GM18868 (cell line): ENCODE results near the gene ZNF383.
"Not testable (repeated sequence)": the region's sequence is repeated elsewhere in the genome, so short reads cannot be mapped to it uniquely, and the experiment has no call there.

Experiments
- ATAC-seq: cut with Tn5 transposase; IDR thresholded peaks from one replicate; pipeline ENCODE4 v1.9.1; 2021; ENCODE audit warnings: mild to moderate bottlenecking, moderate library complexity; ENCODE audit not compliant: unreplicated experiment

Gene ZNF383

DNA sequence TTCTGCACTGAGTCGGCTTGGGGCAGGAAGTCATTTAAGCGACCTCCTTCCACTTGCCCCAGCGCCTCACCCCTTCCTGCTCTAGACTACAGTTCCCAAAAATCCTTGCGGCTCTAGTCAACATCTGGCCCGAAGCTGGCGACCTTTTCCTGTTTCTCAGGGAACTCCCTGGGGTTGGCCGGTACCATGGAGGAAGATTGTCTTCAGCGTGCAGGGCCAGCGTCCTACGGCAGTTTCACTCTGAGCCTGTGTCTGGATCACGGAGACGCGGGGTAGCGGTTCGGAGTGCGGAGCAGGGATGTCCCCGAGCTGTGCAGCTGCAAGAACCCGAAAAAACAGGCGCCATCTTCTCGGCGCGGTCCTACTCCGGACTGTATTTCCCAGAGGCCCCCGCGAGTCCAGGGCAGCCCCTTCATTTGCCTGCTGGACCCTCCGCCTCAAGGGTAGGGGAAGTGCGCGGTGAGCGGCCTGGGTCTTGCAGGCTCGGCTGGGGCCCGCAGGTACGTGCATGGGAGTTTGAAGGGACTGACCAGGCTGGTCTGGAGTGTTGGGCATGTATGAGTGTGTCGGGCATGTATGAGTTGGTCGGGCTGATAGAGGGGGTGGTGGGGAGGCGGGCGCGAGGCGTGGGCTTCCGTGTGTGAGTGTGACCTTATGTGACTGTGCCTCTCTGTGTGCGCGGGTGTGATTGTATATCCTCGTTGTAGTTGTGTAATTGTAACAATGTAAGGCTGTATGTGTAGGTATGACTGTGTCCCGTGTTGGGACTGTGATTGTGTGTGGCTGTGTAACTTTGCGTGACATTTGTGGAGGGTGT, at the start of gene ZNF383:
TSS of gene ZNF383 (plus strand) at position 440 of the 817 bp plus-strand sequence. CDS start 12,240 bp downstream, outside the sequence.
- ATAC-seq, result peak; percentile 88

GRCh38 chr19:37172368-37173366, 45.3 kb upstream of the ZNF383 start, which contains the start of gene ZNF585A:
TSS of gene ZNF585A (minus strand) at chr19:37172695. CDS start at chr19:37169910, 2,785 bp downstream.
- ATAC-seq, result peak; percentile 99

- ATAC-seq, result not testable (repeated sequence)
These were observed 31.9 kb upstream of the ZNF383 start for GRCh38 chr19:37186071-37186470.

GRCh38 chr19:37195248-37195647, 22.8 kb upstream of the ZNF383 start:
- ATAC-seq, result not testable (repeated sequence)

DNA sequence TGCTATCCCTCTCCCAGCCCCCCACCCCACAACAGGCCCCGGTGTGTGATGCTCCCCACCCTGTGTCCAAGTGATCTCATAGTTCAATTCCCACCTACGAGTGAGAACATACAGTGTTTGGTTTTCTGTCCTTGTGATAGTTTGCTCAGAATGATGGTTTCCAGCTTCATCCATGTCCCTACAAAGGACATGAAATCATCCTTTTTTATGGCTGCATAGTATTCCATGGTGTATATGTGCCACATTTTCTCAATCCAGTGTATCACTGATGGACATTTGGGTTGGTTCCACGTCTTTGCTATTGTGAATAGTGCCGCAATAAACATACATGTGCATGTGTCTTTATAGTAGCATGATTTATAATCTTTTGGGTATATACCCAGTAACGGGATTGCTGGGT, 20.9 kb upstream of the ZNF383 start:
- ATAC-seq, result not testable (repeated sequence)

- no peak for ATAC-seq
These were observed 20.2 kb upstream of the ZNF383 start for GRCh38 chr19:37197768-37198167.

- no peak for ATAC-seq
These were observed 587 bp upstream of the ZNF383 start for GRCh38 chr19:37217480-37217774.

DNA sequence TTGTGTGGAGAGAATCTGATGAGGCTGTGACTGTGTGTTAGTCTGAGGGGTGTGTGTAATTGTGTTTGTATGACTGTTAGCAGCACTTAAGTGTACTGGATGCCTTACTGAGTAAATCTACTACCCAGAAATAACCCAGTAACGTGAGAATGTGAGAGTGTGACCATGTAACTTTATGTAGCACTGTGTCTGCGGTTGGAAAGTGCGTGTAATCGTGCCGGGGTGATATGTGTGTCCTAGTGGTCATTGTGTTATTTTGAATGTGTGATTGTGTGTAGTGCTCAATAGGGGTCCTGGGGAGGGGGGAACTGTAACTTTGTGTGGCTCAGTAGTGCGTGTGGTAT, 550 bp downstream of the ZNF383 start:
- ATAC-seq, result no peak

GRCh38 chr19:37220383-37220782, 2.4 kb downstream of the ZNF383 start:
- no peak for ATAC-seq

DNA sequence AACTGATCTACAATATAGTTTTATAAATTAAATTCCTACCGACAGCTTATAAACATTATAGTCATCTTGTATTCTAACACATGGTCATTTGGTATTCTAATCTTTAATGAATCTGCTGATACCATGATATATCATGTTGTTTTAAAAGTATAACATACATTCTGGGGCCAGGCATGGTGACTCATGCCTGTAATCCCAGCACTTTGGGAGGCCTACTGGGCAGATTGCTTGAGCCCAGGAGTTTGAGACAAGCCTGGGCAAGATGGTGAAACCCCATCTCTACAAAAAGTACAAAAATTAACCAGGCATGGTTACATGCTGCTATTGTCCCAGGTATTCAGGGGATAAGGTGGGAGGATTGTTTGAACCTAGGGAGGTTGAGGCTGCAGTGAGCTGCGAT, 3.1 kb downstream of the ZNF383 start:
- no peak for ATAC-seq

DNA sequence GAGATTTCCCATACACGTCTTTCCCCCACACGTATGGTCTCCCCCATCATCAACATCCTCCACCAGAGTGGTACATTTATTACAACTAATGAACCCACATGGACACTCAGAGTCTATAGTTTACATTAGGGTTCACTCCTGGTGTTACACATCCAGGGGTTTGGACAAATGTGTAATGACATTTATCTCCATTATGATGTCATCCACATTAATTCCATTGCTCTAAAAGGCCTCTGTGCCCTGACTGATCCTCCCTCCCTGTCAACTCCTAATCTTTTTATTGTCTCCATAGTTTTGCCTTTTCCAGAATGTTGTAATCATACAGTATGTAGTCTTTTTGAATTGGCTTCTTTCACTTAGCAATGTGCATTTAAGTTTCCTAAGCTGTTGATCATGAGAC, 8.2 kb downstream of the ZNF383 start:
- ATAC-seq, result no peak

DNA sequence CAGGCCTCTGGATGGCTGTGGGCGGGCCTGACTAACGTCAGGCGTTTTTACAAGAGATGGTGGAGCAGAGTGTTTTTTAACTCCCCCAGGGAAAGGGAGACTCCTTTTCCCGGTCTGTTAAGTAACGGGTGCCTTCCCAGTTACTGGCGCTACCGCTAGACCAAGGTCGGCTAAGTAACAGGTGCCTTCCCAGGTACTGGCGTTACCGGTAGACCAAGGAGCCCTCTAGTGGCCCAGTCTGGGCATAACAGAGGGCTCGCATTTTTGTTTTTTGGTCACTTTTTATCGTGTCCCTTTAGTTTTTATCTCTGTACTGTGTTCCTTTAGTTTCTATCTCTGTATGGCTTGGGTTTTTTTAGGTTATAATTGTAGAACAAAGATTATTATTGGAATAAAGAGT, 10.0 kb downstream of the ZNF383 start:
- ATAC-seq, result no peak

DNA sequence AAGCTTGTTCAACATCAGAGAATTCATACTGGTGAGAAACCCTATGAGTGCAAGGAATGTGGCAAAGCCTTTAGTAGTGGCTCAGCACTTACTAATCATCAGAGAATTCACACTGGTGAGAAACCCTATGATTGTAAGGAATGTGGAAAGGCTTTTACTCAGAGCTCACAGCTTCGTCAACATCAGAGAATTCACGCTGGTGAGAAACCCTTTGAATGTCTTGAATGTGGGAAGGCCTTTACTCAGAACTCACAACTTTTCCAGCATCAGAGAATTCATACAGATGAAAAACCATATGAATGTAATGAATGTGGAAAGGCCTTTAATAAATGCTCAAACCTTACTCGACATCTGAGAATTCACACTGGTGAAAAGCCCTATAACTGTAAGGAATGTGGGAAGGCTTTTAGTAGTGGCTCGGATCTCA, 25.2 kb downstream of the ZNF383 start:
- no peak for ATAC-seq

DNA sequence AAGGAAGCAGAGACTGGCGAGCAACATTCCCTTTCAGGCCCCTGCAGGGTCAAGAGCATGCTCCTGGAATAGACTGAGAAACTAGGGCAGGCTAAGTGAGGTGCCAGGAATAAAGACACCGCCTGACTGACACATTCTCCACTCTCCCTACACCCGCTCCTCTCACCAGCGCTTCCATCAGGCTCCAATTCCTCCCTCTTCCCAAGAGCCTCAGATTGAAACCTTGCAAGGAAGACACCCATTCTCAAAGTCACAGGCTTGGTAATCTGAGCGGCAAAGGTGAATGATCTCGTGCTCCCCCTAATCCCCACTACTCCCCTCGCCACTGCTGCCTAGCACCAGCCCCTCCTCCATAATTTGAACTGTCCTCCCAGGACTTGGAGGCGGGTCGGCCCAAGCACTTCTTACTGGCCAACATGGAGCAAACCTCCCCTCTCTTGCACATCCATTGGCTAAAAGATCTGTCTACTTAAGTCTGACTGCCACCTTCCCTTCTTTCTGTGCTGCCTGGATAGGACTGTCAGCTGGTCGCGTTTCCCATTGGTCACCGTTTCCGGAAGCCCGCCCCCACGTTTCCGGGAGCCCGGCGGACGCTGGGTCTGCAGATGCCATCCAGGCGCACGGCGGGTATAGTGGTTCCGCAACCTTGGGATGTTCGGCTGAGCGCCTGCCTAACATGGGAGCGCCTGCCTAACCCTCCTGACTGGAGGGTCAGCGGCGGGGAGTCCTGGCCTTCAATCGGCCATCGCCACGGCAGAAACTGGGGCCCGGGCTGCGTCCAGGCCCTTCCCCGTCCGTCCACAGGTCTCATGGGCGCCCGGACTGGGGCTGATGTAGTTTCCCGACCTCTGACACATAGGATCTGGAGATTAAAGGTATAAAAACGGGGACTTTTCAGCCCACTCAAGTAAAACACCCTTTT, 33.6 kb downstream of the ZNF383 start:
- no peak for ATAC-seq

GRCh38 chr19:37263028-37263427, 45.0 kb downstream of the ZNF383 start:
- ATAC-seq, result not testable (repeated sequence)

- ATAC-seq, result not testable (repeated sequence)
These were observed 49.0 kb downstream of the ZNF383 start for GRCh38 chr19:37267005-37267404.

DNA sequence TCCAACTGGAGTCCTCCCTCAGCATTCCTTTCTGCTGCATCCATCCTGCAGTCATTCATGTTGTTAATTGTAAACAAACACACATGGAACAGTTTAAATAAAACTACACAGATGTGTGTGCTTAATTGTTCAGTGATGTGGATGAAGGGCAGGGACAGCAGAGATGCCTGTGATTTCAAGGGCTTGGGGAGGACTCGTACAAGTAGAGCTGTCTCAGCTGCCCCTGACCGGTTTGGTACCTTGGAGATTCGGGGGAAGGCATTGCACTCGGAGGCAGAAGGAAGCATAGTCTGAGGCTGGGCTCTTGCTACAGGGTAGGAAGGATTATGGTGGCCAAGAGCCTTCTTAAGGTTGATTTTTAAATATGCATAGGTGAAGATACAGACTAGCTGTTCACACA, 49.7 kb downstream of the ZNF383 start:
- ATAC-seq, result not testable (repeated sequence)

DNA sequence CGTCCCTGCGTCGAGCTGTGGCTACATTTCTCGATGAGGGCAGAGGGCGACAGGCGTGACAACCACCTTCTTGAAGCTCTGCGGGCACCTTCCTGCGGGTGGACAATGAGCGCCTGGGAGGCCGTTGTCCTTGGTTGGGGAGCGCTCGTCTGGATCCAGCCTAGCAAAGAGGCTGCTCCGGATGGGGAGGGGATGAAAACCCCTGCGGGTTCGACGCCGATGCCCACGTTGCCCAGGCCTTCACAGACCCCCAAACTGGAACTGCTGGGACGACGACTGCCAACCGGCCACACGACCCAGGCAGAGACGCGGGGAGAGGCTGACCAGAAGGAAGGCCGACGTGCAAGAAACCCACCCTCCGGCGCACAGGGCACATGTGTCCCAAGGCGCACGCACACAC, 62.6 kb downstream of the ZNF383 start:
- ATAC-seq, result not testable (repeated sequence)

- ATAC-seq, result not testable (repeated sequence)
These were observed 66.0 kb downstream of the ZNF383 start for GRCh38 chr19:37284020-37284419.

GRCh38 chr19:37289229-37289628, 71.2 kb downstream of the ZNF383 start:
- not testable (repeated sequence) for ATAC-seq
